NT2/D1 (cell line): ENCODE data around the gene ANO9.
A peak's percentile ranks its signal among the peaks of the same experiment; 100 is the strongest.

ENCODE experiments used
- DNase-seq: peaks from one replicate; pipeline ENCODE4 v3.0.0-alpha.2; 2011; ENCODE audit warnings: low read depth, low spot score
- H3K27me3 ChIP-seq: 2 replicates; pipeline ENCODE4 v1.6.0; 2011; ENCODE audit warnings: mild to moderate bottlenecking; ENCODE audit not compliant: insufficient read length, insufficient read depth
- H3K36me3 ChIP-seq: 2 replicates; pipeline ENCODE4 v1.6.1; 2011; ENCODE audit warnings: mild to moderate bottlenecking, low read length, mixed read lengths; ENCODE audit not compliant: insufficient read depth, insufficient read length
- H3K4me1 ChIP-seq: 2 replicates; pipeline ENCODE4 v1.5.1; 2011; ENCODE audit not compliant: insufficient read depth, insufficient read length
- H3K4me3 ChIP-seq: 2 replicates; pipeline ENCODE4 v1.5.1; 2011; ENCODE audit warnings: low read depth; ENCODE audit not compliant: insufficient read length
- H3K9ac ChIP-seq: 2 replicates; pipeline ENCODE4 v1.6.0; 2011; ENCODE audit warnings: low read depth; ENCODE audit not compliant: insufficient read length
- H3K9me3 ChIP-seq: 2 replicates; pipeline ENCODE4 v1.5.1; 2011; ENCODE audit warnings: mild to moderate bottlenecking, low read length; ENCODE audit not compliant: insufficient read depth
- SUZ12 ChIP-seq: IDR thresholded peaks from 2 replicates; pipeline ENCODE4 v1.6.1; 2011; ENCODE audit not compliant: insufficient read length, insufficient read depth; ENCODE audit errors: extremely low read depth
- YY1 ChIP-seq: IDR thresholded peaks from 2 replicates; pipeline ENCODE4 v1.6.1; 2011; ENCODE audit not compliant: insufficient read length, insufficient read depth
- ZNF274 ChIP-seq: IDR thresholded peaks from 2 replicates; pipeline ENCODE4 v1.6.1; 2011; ENCODE audit warnings: mild to moderate bottlenecking, low read depth, low read length

Gene ANO9

GRCh38 chr11:476416-476815 lies 34.6 kb upstream of the ANO9 start:
- Histone ChIP-seq H3K4me1 (peaks cover 13% of the 10 kb centered on the region), H3K9me3 (no peaks in the 10 kb centered on the region; the same call in 1 of the 2 replicates), H3K9ac (no peak overlapping the region), H3K27me3 (no peaks in the 10 kb centered on the region), H3K36me3 (peaks cover 47% of the 10 kb centered on the region), H3K4me3 (no peak overlapping the region)
- TF ChIP-seq YY1 (no peak), SUZ12 (no peak), ZNF274 (no peak)
- DNase-seq = no peak

GRCh38 chr11:475941-476340 lies 34.1 kb upstream of the ANO9 start:
- Histone ChIP-seq H3K27me3 (no peaks in the 10 kb centered on the region), H3K9me3 (no peaks in the 10 kb centered on the region; the same call in 1 of the 2 replicates), H3K4me3 (no peak overlapping the region), H3K4me1 (peaks cover 13% of the 10 kb centered on the region), H3K36me3 (peaks cover 47% of the 10 kb centered on the region), H3K9ac (no peak overlapping the region)
- TF ChIP-seq YY1 (no peak), ZNF274 (no peak), SUZ12 (no peak)
- DNase-seq = no peak

GRCh38 chr11:474914-475506 lies 33.2 kb upstream of the ANO9 start:
- no peaks in the 10 kb centered on the region for H3K27me3 ChIP-seq
- peaks cover 15% of the 10 kb centered on the region for H3K4me1 ChIP-seq
- H3K4me3 ChIP-seq = no peak overlapping the region
- peaks cover 48% of the 10 kb centered on the region for H3K36me3 ChIP-seq
- TF ChIP-seq SUZ12 = no peak
- no peak for TF ChIP-seq YY1
- no peak for TF ChIP-seq ZNF274
- H3K9ac ChIP-seq = no peak overlapping the region
- no peaks in the 10 kb centered on the region for H3K9me3 ChIP-seq
- no peak for DNase-seq

GRCh38 chr11:473962-474785 lies 32.4 kb upstream of the ANO9 start:
- TF ChIP-seq SUZ12 (no peak), YY1 (no peak), ZNF274 (no peak)
- H3K4me1 ChIP-seq = peaks cover 21% of the 10 kb centered on the region
- no peak for DNase-seq
- no peaks in the 10 kb centered on the region for H3K9me3 ChIP-seq
- H3K9ac ChIP-seq = no peak overlapping the region
- peaks cover 45% of the 10 kb centered on the region for H3K36me3 ChIP-seq
- no peak overlapping the region for H3K4me3 ChIP-seq
- no peaks in the 10 kb centered on the region for H3K27me3 ChIP-seq

GRCh38 chr11:473415-473814 lies 31.6 kb upstream of the ANO9 start:
- Histone ChIP-seq H3K27me3 (no peaks in the 10 kb centered on the region), H3K9ac (peak overlapping the region; percentile 2), H3K4me1 (peaks cover 21% of the 10 kb centered on the region), H3K9me3 (no peaks in the 10 kb centered on the region), H3K4me3 (no peak overlapping the region), H3K36me3 (peaks cover 41% of the 10 kb centered on the region)
- no peak for TF ChIP-seq ZNF274
- no peak for TF ChIP-seq SUZ12
- no peak for TF ChIP-seq YY1
- no peak for DNase-seq

GRCh38 chr11:472816-473215 lies 31.0 kb upstream of the ANO9 start:
- no peak overlapping the region for H3K4me3 ChIP-seq
- peaks cover 42% of the 10 kb centered on the region for H3K36me3 ChIP-seq
- no peak for TF ChIP-seq ZNF274
- TF ChIP-seq SUZ12 = no peak
- no peak for TF ChIP-seq YY1
- H3K4me1 ChIP-seq = peaks cover 21% of the 10 kb centered on the region
- no peak for DNase-seq
- H3K27me3 ChIP-seq = no peaks in the 10 kb centered on the region
- H3K9ac ChIP-seq = no peak overlapping the region
- H3K9me3 ChIP-seq = no peaks in the 10 kb centered on the region

- no peaks in the 10 kb centered on the region for H3K27me3 ChIP-seq
- DNase-seq = no peak
- H3K4me1 ChIP-seq = peaks cover 19% of the 10 kb centered on the region
- TF ChIP-seq SUZ12 = no peak
- no peak for TF ChIP-seq YY1
- TF ChIP-seq ZNF274 = no peak
- no peak overlapping the region for H3K9ac ChIP-seq
- no peak overlapping the region for H3K4me3 ChIP-seq
- peaks cover 44% of the 10 kb centered on the region for H3K36me3 ChIP-seq
- no peaks in the 10 kb centered on the region for H3K9me3 ChIP-seq
Measured at GRCh38 chr11:472272-472671, 30.5 kb upstream of the ANO9 start.
